ENCODE data around the gene MAP3K19.

- TF ChIP-seq E2F6 (IDR thresholded peaks at IDR 0.05) (no peak), POLR2A (IDR thresholded peaks at IDR 0.05; ENCODE audit: control extremely low read depth in 1 of 2, low read depth in 2 of 2, low read length in 2 of 2) (no peak), CTCF (IDR thresholded peaks at IDR 0.05; ENCODE audit: control extremely low read depth in 1 of 3, insufficient read depth in 1 of 3, low read depth in 1 of 3, low read length in 3 of 3) (no peak), ATF2 (IDR thresholded peaks at IDR 0.05; ENCODE audit: low read length) (no peak), SP2 (IDR thresholded peaks at IDR 0.05; ENCODE audit: low read length) (no peak), CEBPB (IDR thresholded peaks at IDR 0.05; ENCODE audit: low read depth, low read length) (no peak), EZH2 (IDR thresholded peaks at IDR 0.05; ENCODE audit: low read depth, low read length, severe bottlenecking) (no peak), POLR2AphosphoS5 (IDR thresholded peaks at IDR 0.05; ENCODE audit: low read depth, low read length) (no peak), EP300 (IDR thresholded peaks at IDR 0.05; ENCODE audit: borderline replicate concordance in 1 of 2, low read depth in 2 of 2, low read length in 2 of 2) (no peak), ATF3 (IDR thresholded peaks at IDR 0.05; ENCODE audit: insufficient read depth, low read depth, low read length) (no peak), JUN (IDR thresholded peaks at IDR 0.05; ENCODE audit: low read depth, low read length) (no peak)
Measured at GRCh38 chr2:135086222-135086621, 39.0 kb upstream of the MAP3K19 start.

Data from H1 (cell line).